Ovary (tissue), 9 donors: ENCODE data around the gene C9orf43. TPM values are rescaled to one million over a fixed set of nuclear protein-coding genes. Genes with fewer than 3 reads are reported as not detected.
"Not testable (repeated sequence)": the region's sequence is repeated elsewhere in the genome, so short reads cannot be mapped to it uniquely, and the experiment has no call there.

Source experiments
- DNase-seq, 5 donors: peaks; one replicate each; pipeline ENCODE4 v3.0.0-alpha.2; 2019 to 2020
- H3K27ac ChIP-seq, 2 donors: fragments of 200-600 bp; one replicate each; pipeline versions ENCODE4 v1.5.1 to v1.8.0; 2019 to 2022
- H3K27me3 ChIP-seq: fragments of 200-600 bp; one replicate; pipeline ENCODE4 v1.8.0; 2022
- H3K36me3 ChIP-seq: fragments of 200-600 bp; sonication (generic); one replicate; pipeline ENCODE4 v1.5.1; 2019
- H3K4me1 ChIP-seq: one replicate; pipeline ENCODE4 v1.8.1; 2013; ENCODE audit warnings: mild to moderate bottlenecking, moderate library complexity; ENCODE audit not compliant: insufficient read depth
- H3K4me3 ChIP-seq: fragments of 200-600 bp; sonication (generic); one replicate; pipeline ENCODE4 v1.5.1; 2017
- H3K9me3 ChIP-seq, 2 donors: fragments of 200-600 bp in 1 of 2; sonication (generic) in 1 of 2; one replicate each; pipeline versions ENCODE4 v1.5.1 to v1.8.1; 2013 to 2019; ENCODE audit warnings: mild to moderate bottlenecking in 1 of 2, moderate library complexity in 1 of 2
- EP300 ChIP-seq: sonication (generic); formaldehyde crosslinking; IDR thresholded peaks from one replicate; pipeline ENCODE4 v1.6.1; 2017; ENCODE audit warnings: antibody characterized with exemption
- POLR2A ChIP-seq: fragments of 450-650 bp; IDR thresholded peaks from one replicate; pipeline ENCODE4 v1.6.1; 2017; ENCODE audit warnings: antibody characterized with exemption, mild to moderate bottlenecking, moderate library complexity
- WGBS, 3 donors: extraction: QIAGEN DNeasy Blood & Tissue Kit in 1 of 3; methylation state at CpG; one replicate each; pipeline versions ENCODE4 v1.1.5 to v1.1.7; 2013 to 2017; 5-methylcytosine and 5-hydroxymethylcytosine counted together
- intact Hi-C, 4 donors: fragments of 100-400 bp; cut with DNase I; formaldehyde crosslinking; loops; one replicate each; pipeline versions ENCODE4 v1.11.0 to v1.15.1; 2022 to 2023
- polyA plus RNA-seq, 2 donors: library from polyadenylated mRNA; stranded (reverse); fragments of 200-250 nt in 1 of 2; fragments of 350-450 nt in 1 of 2; fragmentation: Illumina TruSeq in 1 of 2; extraction: RNeasy Lipid Tissue Mini Kit (QIAGEN cat#74804) in 1 of 2; gene quantifications; one replicate each; pipeline ENCODE4 v1.2.3, GENCODE V29; 2013 to 2014
- total RNA-seq, 7 donors: library from RNA; depleted of rRNA in 2 of 7; stranded (reverse); fragments of >200 nt in 2 of 7; fragmentation: NEBNext Ultra II Directional in 3 of 7; extraction: Animal tissue kit (Norgen Biotek cat#: 25700) in 3 of 7; gene quantifications; one replicate each; pipeline versions ENCODE4 v1.1.0 to v1.2.4, GENCODE V29; 2016 to 2023
- TF ChIP-seq, protein P1 (sequence below), 3 donors: fragments of 450-650 bp in 2 of 3; fragments of 200-600 bp in 1 of 3; IDR thresholded peaks; one replicate each; pipeline versions ENCODE4 v1.5.1 to v1.8.0; 2016 to 2022; ENCODE audit warnings: antibody characterized with exemption in 3 of 3, mild to moderate bottlenecking in 1 of 3
- donor health status: DM: no; HTN: no; CAD: no; lungs with moderate emphysema.
- donor health status: DM: no; HTN: no; CAD: no.
- donor health status: Bipolar disorder and iron deficiency.
- donor health status: DM: yes; HTN: yes; CAD: no.
- donor health status: DM: no; HTN: no; CAD: no.
- donor health status: DM: yes; HTN: yes; CAD: no.

C9orf43 gene
- total and polyA plus RNA-seq, 9 donors, result 0.46 to 1.2 (median 0.84) TPM

DNA sequence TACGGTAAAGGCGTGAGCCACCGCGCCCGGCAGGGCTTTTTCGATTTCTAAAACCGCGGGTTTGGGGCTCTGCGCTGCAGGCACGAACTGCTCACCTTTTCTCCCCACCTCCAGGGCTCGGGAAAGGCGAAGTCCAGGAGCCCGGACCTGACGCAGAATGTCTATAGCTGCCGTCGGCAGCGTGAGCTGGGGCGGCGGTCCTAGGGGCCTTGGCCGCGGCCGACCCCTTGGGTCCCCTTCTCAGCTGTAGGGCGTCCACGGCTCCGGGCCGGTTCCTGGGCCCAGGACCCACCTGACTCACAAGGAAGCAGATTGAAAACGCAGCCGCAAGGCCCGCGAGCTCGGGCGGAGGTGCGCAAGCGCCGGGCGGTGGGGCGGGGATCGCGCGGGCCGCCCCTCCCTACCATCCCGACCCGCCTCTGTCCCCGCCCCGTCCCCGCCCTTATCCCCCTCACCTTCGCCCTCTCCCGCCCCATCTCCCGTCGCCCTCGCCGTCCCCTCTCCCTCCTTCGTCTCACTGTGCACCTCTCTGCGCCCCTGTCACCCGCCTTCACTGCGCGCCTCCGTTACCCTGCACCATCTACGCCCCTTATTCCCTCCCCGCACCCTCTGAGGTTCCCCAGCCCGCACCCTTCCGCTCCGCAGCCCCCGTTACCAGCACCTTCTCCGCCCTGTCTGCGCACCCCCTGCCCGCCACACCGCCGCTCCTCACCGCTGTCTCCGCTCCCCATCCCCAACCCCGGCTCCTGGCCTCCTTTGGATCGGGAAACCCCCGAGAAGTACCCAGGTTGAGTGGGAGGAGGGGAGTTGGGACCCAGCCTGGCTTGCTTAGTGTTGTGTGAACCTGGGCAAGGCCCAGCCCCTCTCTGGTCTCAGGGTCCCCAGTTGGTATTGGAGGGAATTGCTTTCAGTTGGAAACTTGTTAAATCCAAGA is 33.6 kb upstream of the C9orf43 start, which contains the start of gene HDHD3:
Gene HDHD3 (minus strand): TSS at position 353 of the 934 bp plus-strand sequence. CDS start 2,632 bp downstream, outside the sequence.
- peak; percentile 82 to 90 (median 84) for DNase-seq
- no peaks in the 10 kb centered on the region for H3K36me3 ChIP-seq
- peak within 1 kb of the TSS; percentile 53 for H3K4me3 ChIP-seq
- H3K9me3 ChIP-seq, result no peaks in the 10 kb centered on the region
- H3K4me1 ChIP-seq, result peaks cover 10% of the 10 kb centered on the region
- 1% methylated on average over 55 to 74 of the region's 74 CpGs for WGBS, 3 donors
- no peaks in the 10 kb centered on the region for H3K27me3 ChIP-seq
- peak; percentile 65 for TF ChIP-seq POLR2A
- TF ChIP-seq, protein P1, sequence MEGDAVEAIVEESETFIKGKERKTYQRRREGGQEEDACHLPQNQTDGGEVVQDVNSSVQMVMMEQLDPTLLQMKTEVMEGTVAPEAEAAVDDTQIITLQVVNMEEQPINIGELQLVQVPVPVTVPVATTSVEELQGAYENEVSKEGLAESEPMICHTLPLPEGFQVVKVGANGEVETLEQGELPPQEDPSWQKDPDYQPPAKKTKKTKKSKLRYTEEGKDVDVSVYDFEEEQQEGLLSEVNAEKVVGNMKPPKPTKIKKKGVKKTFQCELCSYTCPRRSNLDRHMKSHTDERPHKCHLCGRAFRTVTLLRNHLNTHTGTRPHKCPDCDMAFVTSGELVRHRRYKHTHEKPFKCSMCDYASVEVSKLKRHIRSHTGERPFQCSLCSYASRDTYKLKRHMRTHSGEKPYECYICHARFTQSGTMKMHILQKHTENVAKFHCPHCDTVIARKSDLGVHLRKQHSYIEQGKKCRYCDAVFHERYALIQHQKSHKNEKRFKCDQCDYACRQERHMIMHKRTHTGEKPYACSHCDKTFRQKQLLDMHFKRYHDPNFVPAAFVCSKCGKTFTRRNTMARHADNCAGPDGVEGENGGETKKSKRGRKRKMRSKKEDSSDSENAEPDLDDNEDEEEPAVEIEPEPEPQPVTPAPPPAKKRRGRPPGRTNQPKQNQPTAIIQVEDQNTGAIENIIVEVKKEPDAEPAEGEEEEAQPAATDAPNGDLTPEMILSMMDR (IDR thresholded peaks at IDR 0.05), result no peak
- peak within 1 kb of the TSS; percentile 61 to 64 for H3K27ac ChIP-seq
- intact Hi-C loops, result loop anchor here in 1 of 4 donors (5.0 kb wide), 1 partner anchor 35 kb away; the partner anchor contains the start of gene WDR31

DNA sequence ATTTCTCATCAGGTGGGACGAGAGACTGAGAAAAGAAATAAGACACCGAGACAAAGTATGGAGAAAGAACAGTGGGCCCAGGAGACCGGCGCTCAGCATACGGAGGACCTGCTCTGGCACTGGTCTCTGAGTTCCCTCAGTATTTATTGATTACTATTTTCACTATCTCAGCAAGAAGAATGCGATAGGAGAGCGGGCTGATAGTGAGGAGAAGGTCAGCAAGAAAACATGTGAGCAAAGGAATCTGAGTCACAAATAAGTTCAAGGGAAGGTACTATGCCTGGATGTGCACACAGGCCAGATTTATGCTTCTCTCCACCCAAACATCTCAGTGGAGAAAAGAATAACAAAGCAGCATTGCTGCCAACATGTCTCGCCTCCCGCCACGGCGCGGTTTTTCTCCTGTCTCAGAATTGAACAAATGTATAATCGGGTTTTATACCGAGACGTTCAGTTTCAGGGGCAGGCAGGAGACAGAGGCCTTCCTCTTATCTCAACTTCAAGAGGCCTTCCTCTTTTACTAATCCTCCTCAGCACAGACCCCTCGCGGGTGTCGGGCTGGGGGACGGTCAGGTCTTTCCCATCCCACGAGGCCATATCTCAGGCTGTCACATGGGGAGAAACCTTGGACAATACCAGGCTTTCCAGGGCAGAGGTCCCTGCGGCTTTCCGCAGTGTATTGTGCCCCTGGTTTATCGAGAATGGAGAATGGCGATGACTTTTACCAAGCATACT is 31.3 kb upstream of the C9orf43 start:
- peaks cover 10% of the 10 kb centered on the region for H3K4me1 ChIP-seq
- intact Hi-C loops, result loop anchor here in 1 of 4 donors (5.0 kb wide), 1 partner anchor 37 kb away; the partner anchor contains the start of gene WDR31
- DNase-seq, H3K36me3 ChIP-seq, H3K4me3 ChIP-seq, H3K27me3 ChIP-seq, H3K9me3 ChIP-seq: not testable (repeated sequence)
- 17 to 35% (median 23%) methylated on average over 24 of the region's 24 CpGs for whole genome bisulfite sequencing, 3 donors
- peak overlapping the region in 1 of 2 donors; percentile 58 for H3K27ac ChIP-seq

DNA sequence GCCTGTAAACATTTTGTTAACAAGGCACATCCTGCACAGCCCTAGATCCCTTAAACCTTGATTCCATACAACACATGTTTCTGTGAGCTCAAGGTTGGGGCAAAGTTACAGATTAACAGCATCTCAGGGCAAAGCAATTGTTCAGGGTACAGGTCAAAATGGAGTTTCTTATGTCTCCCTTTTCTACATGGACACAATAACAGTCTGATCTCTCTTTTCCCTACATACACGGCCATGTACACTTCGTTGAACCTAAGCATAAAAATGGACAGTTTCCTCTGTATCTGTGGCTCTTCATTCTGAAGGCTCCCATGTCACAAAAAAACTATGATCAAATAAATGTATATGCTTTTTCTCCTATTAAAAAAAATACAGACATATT is 30.7 kb upstream of the C9orf43 start:
- H3K9me3 ChIP-seq, H3K27me3 ChIP-seq, DNase-seq, H3K36me3 ChIP-seq, H3K4me3 ChIP-seq: not testable (repeated sequence)
- 76 to 90% (median 84%) methylated on average over 2 of the region's 2 CpGs for WGBS, 3 donors
- Histone ChIP-seq H3K4me1 (peaks cover 10% of the 10 kb centered on the region), H3K27ac (peak overlapping the region in 1 of 2 donors; percentile 58)
- intact Hi-C loops, result loop anchor here in 1 of 4 donors (5.0 kb wide), 1 partner anchor 38 kb away; the partner anchor contains the start of gene WDR31

DNA sequence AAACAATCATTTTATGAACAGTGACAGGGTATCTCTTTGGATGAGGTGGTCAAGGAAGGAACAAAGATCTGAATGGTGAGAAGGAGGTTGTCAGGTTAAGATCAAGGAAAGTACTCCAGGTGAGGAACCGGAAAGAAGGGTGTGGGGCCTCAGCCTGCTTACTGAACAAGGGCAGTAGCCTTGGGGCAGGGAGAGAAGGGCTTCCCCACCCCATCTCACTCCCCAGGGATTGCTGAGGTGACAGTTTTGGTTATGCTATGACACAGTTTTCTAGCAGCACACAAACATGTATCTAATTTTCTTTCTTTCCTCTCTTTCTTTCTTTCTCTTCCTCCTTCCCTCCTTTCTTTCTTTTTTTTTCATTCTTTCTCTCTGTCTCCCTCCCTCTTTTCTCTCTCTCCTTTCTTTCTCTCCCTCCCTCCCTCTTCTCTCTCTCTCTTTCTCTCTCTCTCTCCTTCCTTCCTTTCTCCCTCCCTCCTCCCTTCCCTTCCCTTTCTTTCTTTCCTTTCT is 29.6 kb upstream of the C9orf43 start:
- intact Hi-C loops, result no loop called here
- no peaks in the 10 kb centered on the region for H3K36me3 ChIP-seq
- no peaks in the 10 kb centered on the region for H3K9me3 ChIP-seq
- no peak for TF ChIP-seq EP300
- TF ChIP-seq, protein P1 (IDR thresholded peaks at IDR 0.05), result no peak
- no peak for TF ChIP-seq POLR2A
- peaks cover 7% of the 10 kb centered on the region for H3K4me1 ChIP-seq
- no peak for DNase-seq
- H3K4me3 ChIP-seq, result no peak overlapping the region
- WGBS, 3 donors, result 69 to 77% (median 71%) methylated on average over 1 of the region's 1 CpG
- H3K27me3 ChIP-seq, result no peaks in the 10 kb centered on the region
- H3K27ac ChIP-seq, result no peak overlapping the region

DNA sequence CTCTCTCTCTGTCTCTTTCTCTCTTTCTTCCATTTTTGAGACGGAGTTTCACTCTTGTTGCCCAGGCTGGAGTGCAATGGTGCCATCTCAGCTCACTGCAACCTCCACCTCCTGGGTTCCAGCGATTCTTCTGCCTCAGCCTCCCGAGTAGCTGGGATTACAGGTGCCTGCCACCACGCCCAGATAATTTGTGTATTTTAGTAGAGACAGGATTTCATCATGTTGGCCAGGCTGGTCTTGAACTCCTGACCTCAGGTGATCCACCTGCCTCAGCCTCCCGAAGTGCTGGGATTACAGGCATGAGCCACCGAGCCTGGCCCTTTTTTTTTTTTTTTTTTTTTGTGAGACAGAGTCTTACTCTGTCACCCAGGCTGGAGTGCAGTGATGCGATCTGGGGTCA is 29.1 kb upstream of the C9orf43 start:
- H3K4me1 ChIP-seq, H3K27me3 ChIP-seq, H3K4me3 ChIP-seq, H3K36me3 ChIP-seq, intact Hi-C loops, DNase-seq, H3K27ac ChIP-seq, H3K9me3 ChIP-seq: not testable (repeated sequence)
- 90 to 94% (median 90%) methylated on average over 7 of the region's 7 CpGs for WGBS, 3 donors
